Neural progenitor cell (in vitro differentiated cells): ENCODE data around the gene LSM8.

Experiments used
- CTCF ChIP-seq: fragments of 200-600 bp; sonication (generic); IDR thresholded peaks from 2 replicates; pipeline ENCODE4 v1.5.1; 2017; ENCODE audit warnings: antibody characterized with exemption, mild to moderate bottlenecking
- EZH2 ChIP-seq: fragments of 200-600 bp; sonication (generic); IDR thresholded peaks from 2 replicates; pipeline ENCODE4 v1.6.1; 2017; ENCODE audit warnings: antibody characterized with exemption, mild to moderate bottlenecking, moderate library complexity
- EZH2phosphoT487 ChIP-seq: fragments of 200-600 bp; sonication (generic); IDR thresholded peaks from 2 replicates; pipeline ENCODE4 v1.6.1; 2017; ENCODE audit warnings: antibody characterized with exemption

- TF ChIP-seq EZH2 (no peak), CTCF (no peak), EZH2phosphoT487 (no peak)
These were observed 55.0 kb downstream of the LSM8 start for GRCh38 chr7:118239014-118239413.
